ENCODE measurements around the gene PIP5K1B. TPM values are rescaled to one million over a fixed set of nuclear protein-coding genes. Genes with fewer than 3 reads are reported as not detected.

Gene PIP5K1B
- total RNA-seq, 1 experiment from 2014 or later, result 10.3 TPM

GRCh38 chr9:68711281-68711680, 6.2 kb downstream of the PIP5K1B start:
- no peak overlapping the region for H3K4me3 ChIP-seq (ENCODE audit: low read depth, low read length)
- Mint-ChIP-seq H3K36me3 (ENCODE audit: insufficient read depth, unreplicated experiment) (peaks cover 6% of the 10 kb centered on the region), H3K27me3 (ENCODE audit: insufficient read depth, unreplicated experiment) (no peaks in the 10 kb centered on the region), H3K9me3 (ENCODE audit: unreplicated experiment) (no peaks in the 10 kb centered on the region), H3K4me1 (ENCODE audit: low read depth, unreplicated experiment) (no peaks in the 10 kb centered on the region), H3K27ac (ENCODE audit: unreplicated experiment) (no peak overlapping the region), H3K4me3 (ENCODE audit: unreplicated experiment) (no peak overlapping the region)
- TF ChIP-seq, protein P1, sequence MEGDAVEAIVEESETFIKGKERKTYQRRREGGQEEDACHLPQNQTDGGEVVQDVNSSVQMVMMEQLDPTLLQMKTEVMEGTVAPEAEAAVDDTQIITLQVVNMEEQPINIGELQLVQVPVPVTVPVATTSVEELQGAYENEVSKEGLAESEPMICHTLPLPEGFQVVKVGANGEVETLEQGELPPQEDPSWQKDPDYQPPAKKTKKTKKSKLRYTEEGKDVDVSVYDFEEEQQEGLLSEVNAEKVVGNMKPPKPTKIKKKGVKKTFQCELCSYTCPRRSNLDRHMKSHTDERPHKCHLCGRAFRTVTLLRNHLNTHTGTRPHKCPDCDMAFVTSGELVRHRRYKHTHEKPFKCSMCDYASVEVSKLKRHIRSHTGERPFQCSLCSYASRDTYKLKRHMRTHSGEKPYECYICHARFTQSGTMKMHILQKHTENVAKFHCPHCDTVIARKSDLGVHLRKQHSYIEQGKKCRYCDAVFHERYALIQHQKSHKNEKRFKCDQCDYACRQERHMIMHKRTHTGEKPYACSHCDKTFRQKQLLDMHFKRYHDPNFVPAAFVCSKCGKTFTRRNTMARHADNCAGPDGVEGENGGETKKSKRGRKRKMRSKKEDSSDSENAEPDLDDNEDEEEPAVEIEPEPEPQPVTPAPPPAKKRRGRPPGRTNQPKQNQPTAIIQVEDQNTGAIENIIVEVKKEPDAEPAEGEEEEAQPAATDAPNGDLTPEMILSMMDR (IDR thresholded peaks at IDR 0.05; ENCODE audit: insufficient read depth in 1 of 2, low read depth in 1 of 2, low read length in 1 of 2, severe bottlenecking in 1 of 2, unreplicated experiment in 1 of 2), result no peak
- DNase-seq, result no peak
- intact Hi-C loops (cut with micrococcal nuclease; ENCODE audit: unreplicated experiment), result no loop called here
- POLR2A ChIA-PET, result no interaction called here
- H3K4me1 ChIP-seq, result no peaks in the 10 kb centered on the region
- BruUV-seq (replicated peaks), result no TSS peak
- H3K9me3 ChIP-seq, result no peaks in the 10 kb centered on the region
- no peaks in the 10 kb centered on the region for H3K36me3 ChIP-seq (ENCODE audit: control insufficient read depth, insufficient read depth, low read length)
- CTCF ChIA-PET, result no interaction called here
- no peaks in the 10 kb centered on the region for H3K27me3 ChIP-seq (replicated peaks; ENCODE audit: control insufficient read depth, insufficient read depth, low read length)

- H3K27ac Mint-ChIP-seq (ENCODE audit: unreplicated experiment), result no peak overlapping the region
- BruUV-seq (replicated peaks), result no TSS peak
- no peaks in the 10 kb centered on the region for H3K36me3 ChIP-seq (ENCODE audit: control insufficient read depth, insufficient read depth, low read length)
- H3K4me3 ChIP-seq (ENCODE audit: low read depth, low read length), result no peak overlapping the region
- no peaks in the 10 kb centered on the region for H3K9me3 ChIP-seq
- no peak overlapping the region for H3K4me3 Mint-ChIP-seq (ENCODE audit: unreplicated experiment)
- TF ChIP-seq, protein P1 (IDR thresholded peaks at IDR 0.05; ENCODE audit: insufficient read depth in 1 of 2, low read depth in 1 of 2, low read length in 1 of 2, severe bottlenecking in 1 of 2, unreplicated experiment in 1 of 2), result no peak
- H3K4me1 Mint-ChIP-seq (ENCODE audit: low read depth, unreplicated experiment), result no peaks in the 10 kb centered on the region
- DNase-seq, result no peak
- ChIA-PET POLR2A (no interaction called here), CTCF (no interaction called here)
- no peaks in the 10 kb centered on the region for H3K4me1 ChIP-seq
- H3K27me3 Mint-ChIP-seq (ENCODE audit: insufficient read depth, unreplicated experiment), result no peaks in the 10 kb centered on the region
- no peaks in the 10 kb centered on the region for H3K27me3 ChIP-seq (replicated peaks; ENCODE audit: control insufficient read depth, insufficient read depth, low read length)
- intact Hi-C loops (cut with micrococcal nuclease; ENCODE audit: unreplicated experiment), result no loop called here
- peaks cover 6% of the 10 kb centered on the region for H3K36me3 Mint-ChIP-seq (ENCODE audit: insufficient read depth, unreplicated experiment)
- no peaks in the 10 kb centered on the region for H3K9me3 Mint-ChIP-seq (ENCODE audit: unreplicated experiment)
Measured at GRCh38 chr9:68711932-68712331, 6.9 kb downstream of the PIP5K1B start.

- TF ChIP-seq, protein P1 (IDR thresholded peaks at IDR 0.05; ENCODE audit: insufficient read depth in 1 of 2, low read depth in 1 of 2, low read length in 1 of 2, severe bottlenecking in 1 of 2, unreplicated experiment in 1 of 2), result no peak
- POLR2A ChIA-PET, result no interaction called here
- intact Hi-C loops (cut with micrococcal nuclease; ENCODE audit: unreplicated experiment), result no loop called here
- H3K4me1 Mint-ChIP-seq (ENCODE audit: low read depth, unreplicated experiment), result no peaks in the 10 kb centered on the region
- Histone ChIP-seq H3K4me3 (ENCODE audit: low read depth, low read length) (no peak overlapping the region), H3K36me3 (ENCODE audit: control insufficient read depth, insufficient read depth, low read length) (no peaks in the 10 kb centered on the region), H3K4me1 (no peaks in the 10 kb centered on the region), H3K9me3 (no peaks in the 10 kb centered on the region), H3K27me3 (replicated peaks; ENCODE audit: control insufficient read depth, insufficient read depth, low read length) (no peaks in the 10 kb centered on the region)
- peaks cover 6% of the 10 kb centered on the region for H3K36me3 Mint-ChIP-seq (ENCODE audit: insufficient read depth, unreplicated experiment)
- no peaks in the 10 kb centered on the region for H3K9me3 Mint-ChIP-seq (ENCODE audit: unreplicated experiment)
- CTCF ChIA-PET, result no interaction called here
- no peak for DNase-seq
- H3K4me3 Mint-ChIP-seq (ENCODE audit: unreplicated experiment), result no peak overlapping the region
- no peaks in the 10 kb centered on the region for H3K27me3 Mint-ChIP-seq (ENCODE audit: insufficient read depth, unreplicated experiment)
- H3K27ac Mint-ChIP-seq (ENCODE audit: unreplicated experiment), result no peak overlapping the region
- BruUV-seq (replicated peaks), result no TSS peak
Measured at GRCh38 chr9:68714416-68715180, 9.6 kb downstream of the PIP5K1B start.

All from Caco-2 (cell line).